Pancreas (tissue), 10 donors: ENCODE results near the gene AUTS2. TPM values are rescaled to one million over a fixed set of nuclear protein-coding genes. Genes with fewer than 3 reads are reported as not detected.
"Not testable (repeated sequence)": the region's sequence is repeated elsewhere in the genome, so short reads cannot be mapped to it uniquely, and the experiment has no call there.

Experiments used
- ATAC-seq, 4 donors: fragments of 200-7000 bp; cut with Tn5 transposase; one replicate each; pipeline versions ENCODE4 v1.8.0 to v1.9.1; 2020; ENCODE audit warnings: mild to moderate bottlenecking in 4 of 4, moderate library complexity in 4 of 4
- DNase-seq, 6 donors: peaks; one replicate each; pipeline ENCODE4 v3.0.0-alpha.2; 2020
- FAIRE-seq: peaks from 2 replicates; lab custom pipeline; 2012; peaks lifted over from hg19 to GRCh38; lab: Jason Lieb, UNC
- H3K27ac ChIP-seq, 4 donors: fragments of 200-600 bp; sonication (generic); 1 replicate in 3 of 4; 2 replicates in 1 of 4; pipeline versions ENCODE4 v1.5.0 to v1.8.0; 2020
- H3K27me3 ChIP-seq, 4 donors: fragments of 200-600 bp; one replicate each; pipeline ENCODE4 v1.8.0; 2021
- H3K36me3 ChIP-seq, 3 donors: fragments of 200-600 bp; sonication (generic) in 1 of 3; one replicate each; pipeline versions ENCODE4 v1.5.0 to v1.8.0; 2020 to 2021
- H3K4me1 ChIP-seq, 3 donors: fragments of 200-600 bp; one replicate each; pipeline ENCODE4 v1.8.0; 2021
- H3K4me3 ChIP-seq, 4 donors: fragments of 200-600 bp; sonication (generic) in 2 of 4; one replicate each; pipeline versions ENCODE4 v1.5.0 to v1.8.0; 2020 to 2021
- H3K9me3 ChIP-seq, 4 donors: fragments of 200-600 bp; one replicate each; pipeline ENCODE4 v1.8.0; 2021
- WGBS, 2 donors: extraction: QIAGEN DNeasy Blood & Tissue Kit; methylation state at CpG; one replicate each; pipeline ENCODE4 v1.1.7; 2013; 5-methylcytosine and 5-hydroxymethylcytosine counted together
- intact Hi-C, 3 donors: fragments of 100-400 bp; cut with DNase I; formaldehyde crosslinking; loops; one replicate each; pipeline versions ENCODE4 v1.11.1 to v1.14.2; 2022
- polyA plus RNA-seq, 2 donors: library from polyadenylated mRNA; stranded (reverse); fragments of 200-250 nt; gene quantifications; one replicate each; pipeline ENCODE4 v1.2.3, GENCODE V29; 2013
- total RNA-seq, 6 donors: library from RNA; stranded (reverse); fragmentation: NEBNext Ultra II Directional in 4 of 6; extraction: Animal tissue kit (Norgen Biotek cat#: 25700) in 4 of 6; gene quantifications; one replicate each; pipeline versions ENCODE4 v1.2.1 to v1.2.4, GENCODE V29; 2021 to 2023
- TF ChIP-seq, protein P1 (sequence below), 4 donors: fragments of 200-600 bp; sonication (generic) in 3 of 4; IDR thresholded peaks; one replicate each; pipeline versions ENCODE4 v1.5.0 to v1.8.0; 2021; ENCODE audit warnings: antibody characterized with exemption in 4 of 4
- donor health status: healthy with polysubstance abuse.
- donor health status: DM: no; HTN: no; CAD: no; lungs with moderate emphysema.
- donor health status: DM: no; HTN: no; CAD: no.
- donor health status: control.
- donor health status: control.
- donor health status: Bipolar disorder and iron deficiency.
- donor health status: DM: yes; HTN: yes; CAD: no.
- donor health status: DM: no; HTN: no; CAD: no.
- donor health status: DM: no; HTN: no; CAD: no.
- donor health status: DM: yes; HTN: yes; CAD: no.

The AUTS2 gene
- total and polyA plus RNA-seq, 8 donors: 5.8 to 16.8 (median 9.9) TPM

DNA sequence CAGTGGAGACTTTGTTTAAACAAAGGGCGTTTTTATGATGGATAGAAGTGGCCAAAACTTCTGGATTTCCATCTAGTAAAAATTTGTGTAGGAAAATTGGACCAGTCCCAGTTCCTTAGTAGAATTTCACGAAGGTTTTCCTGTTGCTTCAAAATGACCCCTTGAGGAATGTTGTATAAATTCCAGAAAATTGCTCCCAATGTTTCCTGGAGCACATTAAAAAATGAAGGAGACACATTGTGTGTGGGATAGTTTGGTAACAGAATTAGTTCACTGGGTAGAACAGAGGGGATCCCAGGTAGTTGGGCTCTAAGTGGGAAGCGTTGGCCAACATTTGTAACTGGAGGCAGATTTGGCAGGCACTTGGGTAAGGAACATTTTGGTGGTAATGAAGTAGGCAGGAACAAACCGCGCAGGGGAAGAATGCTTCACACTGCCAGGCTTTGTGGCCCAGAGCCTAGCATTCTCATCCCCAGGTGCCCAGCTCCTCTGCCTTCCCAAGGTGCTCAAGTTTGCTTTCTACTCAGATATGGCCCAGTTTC is 758.6 kb downstream of the AUTS2 start:
- Histone ChIP-seq H3K4me1 (no peaks in the 10 kb centered on the region), H3K9me3 (no peaks in the 10 kb centered on the region), H3K27ac (no peak overlapping the region), H3K4me3 (no peak overlapping the region), H3K27me3 (no peaks in the 10 kb centered on the region), H3K36me3 (no peaks in the 10 kb centered on the region)
- WGBS, 2 donors: 64 to 74% methylated on average over 5 of the region's 5 CpGs
- intact Hi-C loops: no loop called here
- DNase-seq (no peak), FAIRE-seq (no peak), ATAC-seq (no peak)
- TF ChIP-seq, protein P1, sequence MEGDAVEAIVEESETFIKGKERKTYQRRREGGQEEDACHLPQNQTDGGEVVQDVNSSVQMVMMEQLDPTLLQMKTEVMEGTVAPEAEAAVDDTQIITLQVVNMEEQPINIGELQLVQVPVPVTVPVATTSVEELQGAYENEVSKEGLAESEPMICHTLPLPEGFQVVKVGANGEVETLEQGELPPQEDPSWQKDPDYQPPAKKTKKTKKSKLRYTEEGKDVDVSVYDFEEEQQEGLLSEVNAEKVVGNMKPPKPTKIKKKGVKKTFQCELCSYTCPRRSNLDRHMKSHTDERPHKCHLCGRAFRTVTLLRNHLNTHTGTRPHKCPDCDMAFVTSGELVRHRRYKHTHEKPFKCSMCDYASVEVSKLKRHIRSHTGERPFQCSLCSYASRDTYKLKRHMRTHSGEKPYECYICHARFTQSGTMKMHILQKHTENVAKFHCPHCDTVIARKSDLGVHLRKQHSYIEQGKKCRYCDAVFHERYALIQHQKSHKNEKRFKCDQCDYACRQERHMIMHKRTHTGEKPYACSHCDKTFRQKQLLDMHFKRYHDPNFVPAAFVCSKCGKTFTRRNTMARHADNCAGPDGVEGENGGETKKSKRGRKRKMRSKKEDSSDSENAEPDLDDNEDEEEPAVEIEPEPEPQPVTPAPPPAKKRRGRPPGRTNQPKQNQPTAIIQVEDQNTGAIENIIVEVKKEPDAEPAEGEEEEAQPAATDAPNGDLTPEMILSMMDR (IDR thresholded peaks at IDR 0.05): no peak

DNA sequence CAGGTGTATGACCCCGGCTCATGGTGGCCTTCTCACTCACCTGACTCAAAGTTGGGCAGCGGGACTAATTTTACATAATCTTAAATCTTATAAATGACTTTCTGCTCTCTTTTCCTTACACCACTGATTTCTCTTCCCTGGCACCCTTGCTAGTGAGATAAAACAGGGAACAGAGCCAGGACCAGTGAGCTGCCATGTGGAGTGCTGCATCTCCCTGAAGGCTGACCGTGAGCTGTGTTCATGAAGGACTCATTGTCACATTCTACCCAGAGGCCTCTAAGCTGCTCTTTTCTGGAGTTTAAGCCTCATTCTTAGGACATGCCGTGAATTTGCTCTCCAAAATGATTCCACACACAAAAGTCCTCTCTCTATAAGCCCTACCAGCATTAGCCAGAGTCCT is 762.3 kb downstream of the AUTS2 start:
- intact Hi-C loops: no loop called here
- ATAC-seq (no peak), FAIRE-seq (no peak), DNase-seq (no peak)
- H3K9me3 ChIP-seq: no peaks in the 10 kb centered on the region
- no peaks in the 10 kb centered on the region for H3K36me3 ChIP-seq
- H3K4me3 ChIP-seq: no peak overlapping the region
- no peaks in the 10 kb centered on the region for H3K27me3 ChIP-seq
- TF ChIP-seq, protein P1 (IDR thresholded peaks at IDR 0.05): no peak
- WGBS, 2 donors: 82 to 93% methylated on average over 4 of the region's 4 CpGs
- H3K27ac ChIP-seq: no peak overlapping the region
- no peaks in the 10 kb centered on the region for H3K4me1 ChIP-seq

DNA sequence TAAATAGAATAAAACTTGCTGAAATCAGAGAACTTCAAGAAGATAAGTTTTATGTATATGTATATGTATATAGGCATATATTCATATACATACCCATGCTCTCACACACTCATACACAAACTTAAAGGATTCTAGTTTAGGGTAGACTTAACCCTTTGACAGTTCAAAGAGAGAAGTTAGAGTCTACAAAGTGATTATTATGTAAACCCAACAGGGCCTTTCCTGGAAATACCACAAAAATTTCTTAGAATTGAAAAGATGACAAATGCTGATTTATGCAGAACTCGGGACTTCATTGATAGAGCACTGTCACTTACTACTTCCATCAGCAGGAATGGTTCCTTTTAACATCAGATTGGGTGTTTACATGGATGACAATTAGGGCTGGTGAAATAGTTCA is 763.5 kb downstream of the AUTS2 start:
- FAIRE-seq: no peak
- ATAC-seq: no peak
- H3K9me3 ChIP-seq: no peaks in the 10 kb centered on the region
- no peaks in the 10 kb centered on the region for H3K36me3 ChIP-seq
- no peak overlapping the region for H3K27ac ChIP-seq
- H3K4me1 ChIP-seq: no peaks in the 10 kb centered on the region
- no peaks in the 10 kb centered on the region for H3K27me3 ChIP-seq
- no peak overlapping the region for H3K4me3 ChIP-seq
- 53 to 63% methylated on average over 1 of the region's 1 CpG for WGBS, 2 donors
- TF ChIP-seq, protein P1 (IDR thresholded peaks at IDR 0.05): no peak
- no peak for DNase-seq
- intact Hi-C loops: no loop called here

DNA sequence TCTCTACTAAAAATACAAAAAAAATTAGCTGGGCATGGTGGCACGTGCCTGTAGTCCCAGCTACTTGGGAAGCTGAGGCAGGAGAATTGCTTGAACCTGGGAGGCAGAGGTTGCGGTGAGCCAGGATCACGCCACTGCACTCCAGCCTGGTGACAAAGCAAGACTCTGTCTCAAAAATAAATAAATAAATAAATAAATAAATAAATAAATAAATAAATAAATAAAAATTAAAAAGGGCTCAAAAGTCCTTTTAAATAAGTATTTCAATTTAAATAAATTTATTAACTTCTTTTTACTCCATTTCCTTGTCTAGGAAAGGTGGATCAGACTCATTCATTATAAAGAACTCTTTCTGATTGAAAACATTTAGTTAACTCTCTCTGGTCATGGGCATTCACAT is 766.1 kb downstream of the AUTS2 start:
- 87 to 89% methylated on average over 3 of the region's 3 CpGs for WGBS, 2 donors
- H3K9me3 ChIP-seq, DNase-seq, ATAC-seq, FAIRE-seq, H3K27ac ChIP-seq, H3K4me3 ChIP-seq, H3K36me3 ChIP-seq, H3K27me3 ChIP-seq, H3K4me1 ChIP-seq, intact Hi-C loops: not testable (repeated sequence)

DNA sequence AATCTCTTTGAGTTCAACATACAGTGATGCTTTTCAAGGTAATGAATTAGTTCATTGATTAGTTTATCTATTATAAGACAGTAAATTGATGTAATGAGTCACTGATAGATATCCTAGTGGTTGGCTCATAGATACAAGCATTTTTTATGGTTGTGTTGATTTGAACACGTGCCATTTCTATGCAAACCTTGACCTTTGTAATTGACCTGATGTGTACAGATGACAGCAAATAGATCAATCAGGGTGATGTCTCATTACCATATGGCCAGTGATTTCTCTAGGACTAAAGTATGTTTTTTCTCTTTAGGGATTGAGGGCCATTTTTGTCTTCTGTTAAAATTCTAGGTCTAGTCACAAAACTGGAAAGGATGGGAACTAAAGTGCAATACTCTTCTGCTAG is 773.4 kb downstream of the AUTS2 start:
- 31 to 32% methylated on average over 1 of the region's 1 CpG for WGBS, 2 donors
- no peak for FAIRE-seq
- no peaks in the 10 kb centered on the region for H3K27me3 ChIP-seq

More for the DNA sequence above, 773.4 kb downstream of the AUTS2 start:
- no peaks in the 10 kb centered on the region for H3K36me3 ChIP-seq
- H3K4me1 ChIP-seq: no peaks in the 10 kb centered on the region
- TF ChIP-seq, protein P1 (IDR thresholded peaks at IDR 0.05): no peak
- H3K27ac ChIP-seq: no peak overlapping the region
- intact Hi-C loops: no loop called here
- H3K9me3 ChIP-seq: no peaks in the 10 kb centered on the region
- DNase-seq (no peak), ATAC-seq (no peak)
- H3K4me3 ChIP-seq: no peak overlapping the region
